Glomerular visceral epithelial cell (primary cell): ENCODE data around the gene SAC3D1.

Experiments
- DNase-seq: peaks from one replicate; pipeline ENCODE4 v3.0.0-alpha.2; 2016; ENCODE audit errors: extremely low spot score

The SAC3D1 gene

GRCh38 chr11:65059959-65060824 is 19.2 kb downstream of the SAC3D1 start:
- DNase-seq = no peak

GRCh38 chr11:65060913-65061408 is 20.0 kb downstream of the SAC3D1 start:
- no peak for DNase-seq

- DNase-seq = no peak
Observed at GRCh38 chr11:65063532-65063931, 22.5 kb downstream of the SAC3D1 start.

- no peak for DNase-seq
Observed at GRCh38 chr11:65064847-65065240, 23.8 kb downstream of the SAC3D1 start.

- no peak for DNase-seq
Observed at GRCh38 chr11:65065851-65066250, 24.8 kb downstream of the SAC3D1 start.

- no peak for DNase-seq
Observed at GRCh38 chr11:65066315-65066714, 25.3 kb downstream of the SAC3D1 start.

GRCh38 chr11:65066805-65067291 is 25.8 kb downstream of the SAC3D1 start:
- no peak for DNase-seq

- DNase-seq = no peak
Observed at GRCh38 chr11:65067446-65067845, 26.4 kb downstream of the SAC3D1 start.

- peak; percentile 30 for DNase-seq
Observed at GRCh38 chr11:65069217-65069616, 28.2 kb downstream of the SAC3D1 start.

GRCh38 chr11:65071907-65072630 is 31.1 kb downstream of the SAC3D1 start:
- DNase-seq = no peak

GRCh38 chr11:65072631-65072966 is 31.6 kb downstream of the SAC3D1 start:
- no peak for DNase-seq

- DNase-seq = no peak
Observed at GRCh38 chr11:65077451-65077850, 36.4 kb downstream of the SAC3D1 start.

GRCh38 chr11:65078151-65078550 is 37.1 kb downstream of the SAC3D1 start:
- peak; percentile 40 for DNase-seq

GRCh38 chr11:65078786-65079342 is 37.9 kb downstream of the SAC3D1 start:
- DNase-seq = no peak

GRCh38 chr11:65083134-65083833 is 42.3 kb downstream of the SAC3D1 start:
- DNase-seq = peak; percentile 7

GRCh38 chr11:65083834-65084597 is 43.0 kb downstream of the SAC3D1 start, which contains the start of the genes CDCA5 and ZFPL1:
CDCA5 (minus strand) TSS chr11:65084040; CDS start chr11:65083978, 62 bp downstream.
ZFPL1 (plus strand) TSS chr11:65084222; CDS start chr11:65084699, 477 bp downstream.
- peak; percentile 94 for DNase-seq

GRCh38 chr11:65084598-65085375 is 43.8 kb downstream of the SAC3D1 start:
- DNase-seq = no peak

- DNase-seq = no peak
Observed at GRCh38 chr11:65085446-65085845, 44.4 kb downstream of the SAC3D1 start.

- no peak for DNase-seq
Observed at GRCh38 chr11:65086809-65087208, 45.8 kb downstream of the SAC3D1 start.

- no peak for DNase-seq
Observed at GRCh38 chr11:65087216-65087615, 46.2 kb downstream of the SAC3D1 start.
